Measurements from ENCODE around the gene OCSTAMP. TPM values are rescaled to one million over a fixed set of nuclear protein-coding genes. Genes with fewer than 3 reads are reported as not detected.

Gene OCSTAMP
- total and polyA plus RNA-seq, 10 of the 15 experiments (the other 5 are each of a cell fraction or from before 2014, with no cell fraction given): 0.09 to 0.46 (median 0.22) TPM; not detected in 2

DNA sequence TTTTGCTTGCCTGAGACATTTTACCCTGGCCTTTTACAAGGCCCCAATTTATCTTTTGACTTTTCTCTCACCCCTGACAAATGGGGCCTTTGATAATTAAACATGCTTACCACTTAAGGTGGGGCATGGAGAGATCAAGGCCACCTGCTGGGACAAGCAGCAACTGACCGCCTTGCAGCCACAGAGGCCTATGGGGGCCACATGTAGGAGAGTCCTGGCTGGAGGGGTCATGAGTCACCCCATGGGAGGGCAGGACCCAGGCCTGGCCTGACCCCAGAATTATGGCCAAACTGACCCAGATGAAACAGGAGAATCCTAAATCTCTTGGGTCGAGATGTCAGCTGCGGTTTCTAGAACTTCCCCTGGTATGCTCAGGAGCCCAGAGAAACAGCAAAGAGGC is 8.5 kb upstream of the OCSTAMP start:
- no peak overlapping the region for H3K4me3 ChIP-seq
- H3K36me3 ChIP-seq (ENCODE audit: control insufficient read depth in 2 of 2, insufficient read depth in 2 of 2, low read length in 1 of 2): no peaks in the 10 kb centered on the region
- ATAC-seq (no peak), DNase-seq (ENCODE audit: low read depth, low spot score) (no peak), FAIRE-seq (no peak)
- POLR2A ChIA-PET: no interaction called here
- in situ Hi-C loops (cut with MboI) (loop anchor here (10.0 kb wide), 1 partner anchor 126 kb away; the partner anchor contains the start of gene TP53RK), intact Hi-C loops (cut with micrococcal nuclease; ENCODE audit: unreplicated experiment) (no loop called here)
- H3K4me1 ChIP-seq (ENCODE audit: control insufficient read depth, insufficient read depth, low read length): peaks cover 25% of the 10 kb centered on the region
- SMC1A ChIA-PET (ENCODE audit: uncharacterized antibody, unreplicated experiment): interaction anchor here (1.0 to 2.7 kb wide), 3 partner anchors 9 to 15 kb away, joined by 4 to 10 read pairs (median 4); partner anchors contain the start of gene OCSTAMP
- no peak overlapping the region for H3K9ac ChIP-seq (ENCODE audit: control insufficient read depth, insufficient read depth, low read length)
- H3K9me3 ChIP-seq (replicated peaks; ENCODE audit: control insufficient read depth, insufficient read depth, low read length): no peaks in the 10 kb centered on the region
- H4K20me1 ChIP-seq (ENCODE audit: control insufficient read depth, insufficient read depth): no peaks in the 10 kb centered on the region
- no peak overlapping the region for H2AFZ ChIP-seq (ENCODE audit: control insufficient read depth, low read depth, low read length)
- H3K4me2 ChIP-seq (ENCODE audit: control insufficient read depth, insufficient read depth): no peak overlapping the region
- TF ChIP-seq PBX3 (IDR thresholded peaks at IDR 0.05; ENCODE audit: insufficient replicate concordance, low read depth, low read length): no peak
- TF ChIP-seq TARDBP (IDR thresholded peaks at IDR 0.05; ENCODE audit: borderline replicate concordance): no peak
- TF ChIP-seq ZSCAN29 (IDR thresholded peaks at IDR 0.05): no peak
- TF ChIP-seq SIN3A (IDR thresholded peaks at IDR 0.05; ENCODE audit: low read depth, low read length): no peak
- H3K27me3 ChIP-seq (replicated peaks in 1 of 2; ENCODE audit: control insufficient read depth in 2 of 2, insufficient read depth in 2 of 2, low read length in 1 of 2): no peaks in the 10 kb centered on the region
- CTCF ChIA-PET: interaction anchor here (0.8 to 1.6 kb wide), 6 partner anchors 9 to 128 kb away, joined by 3 to 11 read pairs (median 3); partner anchors contain the start of gene OCSTAMP
- WGBS (ENCODE audit: insufficient coverage, insufficient replicate concordance, low lambda C conversion rate, missing lambda C conversion rate): 100% methylated on average over 3 of the region's 3 CpGs
- no TSS peak for BruUV-seq (replicated peaks)
- H3K27ac ChIP-seq (ENCODE audit: control insufficient read depth, insufficient read depth): no peak overlapping the region
- RAD21 ChIA-PET (ENCODE audit: unreplicated experiment): no interaction called here
- no peaks in the 10 kb centered on the region for H3K79me2 ChIP-seq (ENCODE audit: control insufficient read depth, insufficient read depth, low read length)

DNA sequence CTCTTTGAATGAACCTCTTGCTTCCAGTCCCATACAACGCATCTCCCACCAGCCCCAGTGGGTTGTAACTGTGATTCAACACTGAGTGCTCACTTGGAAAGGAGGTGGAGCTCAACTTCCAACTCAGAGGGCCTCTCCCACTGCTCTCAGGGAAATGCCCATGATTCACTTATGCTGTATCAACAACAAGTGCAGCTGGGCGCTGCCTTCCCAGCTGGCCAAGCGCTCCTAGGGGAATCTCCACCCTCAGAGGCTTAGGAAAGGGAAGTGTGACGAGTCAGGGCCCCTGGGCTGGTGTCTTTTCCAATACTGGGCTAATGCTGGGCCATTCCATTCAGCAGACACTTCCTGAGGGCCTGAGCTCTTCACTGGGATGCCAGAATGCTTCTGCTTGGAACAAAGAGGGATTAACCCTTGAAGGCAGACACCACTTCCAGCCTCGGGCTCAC is 8.1 kb upstream of the OCSTAMP start:
- Histone ChIP-seq H4K20me1 (ENCODE audit: control insufficient read depth, insufficient read depth) (no peaks in the 10 kb centered on the region), H3K27me3 (replicated peaks in 1 of 2; ENCODE audit: control insufficient read depth in 2 of 2, insufficient read depth in 2 of 2, low read length in 1 of 2) (no peaks in the 10 kb centered on the region), H3K9ac (ENCODE audit: control insufficient read depth, insufficient read depth, low read length) (no peak overlapping the region), H3K4me1 (ENCODE audit: control insufficient read depth, insufficient read depth, low read length) (peaks cover 29% of the 10 kb centered on the region), H3K27ac (ENCODE audit: control insufficient read depth, insufficient read depth) (no peak overlapping the region), H2AFZ (ENCODE audit: control insufficient read depth, low read depth, low read length) (no peak overlapping the region), H3K9me3 (replicated peaks; ENCODE audit: control insufficient read depth, insufficient read depth, low read length) (no peaks in the 10 kb centered on the region), H3K36me3 (ENCODE audit: control insufficient read depth in 2 of 2, insufficient read depth in 2 of 2, low read length in 1 of 2) (no peaks in the 10 kb centered on the region), H3K4me2 (ENCODE audit: control insufficient read depth, insufficient read depth) (no peak overlapping the region), H3K4me3 (no peak overlapping the region), H3K79me2 (ENCODE audit: control insufficient read depth, insufficient read depth, low read length) (no peaks in the 10 kb centered on the region)
- 60% methylated on average over 5 of the region's 5 CpGs for WGBS (ENCODE audit: insufficient coverage, insufficient replicate concordance, low lambda C conversion rate, missing lambda C conversion rate)
- FAIRE-seq: no peak
- RAD21 ChIA-PET (ENCODE audit: unreplicated experiment): no interaction called here
- POLR2A ChIA-PET: no interaction called here
- intact Hi-C loops (cut with micrococcal nuclease; ENCODE audit: unreplicated experiment): no loop called here
- in situ Hi-C loops (cut with MboI): loop anchor here (10.0 kb wide), 1 partner anchor 126 kb away; the partner anchor contains the start of gene TP53RK
- SMC1A ChIA-PET (ENCODE audit: uncharacterized antibody, unreplicated experiment): interaction anchor here (1.0 to 2.7 kb wide), 2 partner anchors 10 to 14 kb away, joined by 4 to 10 read pairs; no protein-coding TSS in a partner anchor
- no peak for DNase-seq (ENCODE audit: low read depth, low spot score)
- no TSS peak for BruUV-seq (replicated peaks)
- CTCF ChIA-PET: interaction anchor here (1.0 to 1.6 kb wide), 5 partner anchors 8 to 128 kb away, joined by 3 to 11 read pairs (median 3); partner anchors contain the start of gene OCSTAMP
- ATAC-seq: no peak; the same call in 2 of the 3 replicates
- no peak for TF ChIP-seq ETV6 (conservative IDR thresholded peaks at IDR 0.05 in 1 of 2, IDR thresholded peaks at IDR 0.05 in 1 of 2; ENCODE audit: borderline replicate concordance in 1 of 2, low read depth in 1 of 2)
- no peak for TF ChIP-seq BCLAF1 (IDR thresholded peaks at IDR 0.05)
- TF ChIP-seq KLF5 (IDR thresholded peaks at IDR 0.05; ENCODE audit: partially characterized antibody): no peak
- TF ChIP-seq HCFC1 (IDR thresholded peaks at IDR 0.05; ENCODE audit: low read length): no peak
- TF ChIP-seq, protein P1, sequence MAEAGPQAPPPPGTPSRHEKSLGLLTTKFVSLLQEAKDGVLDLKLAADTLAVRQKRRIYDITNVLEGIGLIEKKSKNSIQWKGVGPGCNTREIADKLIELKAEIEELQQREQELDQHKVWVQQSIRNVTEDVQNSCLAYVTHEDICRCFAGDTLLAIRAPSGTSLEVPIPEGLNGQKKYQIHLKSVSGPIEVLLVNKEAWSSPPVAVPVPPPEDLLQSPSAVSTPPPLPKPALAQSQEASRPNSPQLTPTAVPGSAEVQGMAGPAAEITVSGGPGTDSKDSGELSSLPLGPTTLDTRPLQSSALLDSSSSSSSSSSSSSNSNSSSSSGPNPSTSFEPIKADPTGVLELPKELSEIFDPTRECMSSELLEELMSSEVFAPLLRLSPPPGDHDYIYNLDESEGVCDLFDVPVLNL (IDR thresholded peaks at IDR 0.05; ENCODE audit: low read depth, low read length): no peak
